NT2/D1 (cell line): Measurements from ENCODE around the gene CACNB1.
A peak's percentile ranks its signal among the peaks of the same experiment; 100 is the strongest.

Experiments used
- DNase-seq: peaks from one replicate; pipeline ENCODE4 v3.0.0-alpha.2; 2011; ENCODE audit warnings: low read depth, low spot score
- H3K27me3 ChIP-seq: 2 replicates; pipeline ENCODE4 v1.6.0; 2011; ENCODE audit warnings: mild to moderate bottlenecking; ENCODE audit not compliant: insufficient read length, insufficient read depth
- H3K36me3 ChIP-seq: 2 replicates; pipeline ENCODE4 v1.6.1; 2011; ENCODE audit warnings: mild to moderate bottlenecking, low read length, mixed read lengths; ENCODE audit not compliant: insufficient read depth, insufficient read length
- H3K4me1 ChIP-seq: 2 replicates; pipeline ENCODE4 v1.5.1; 2011; ENCODE audit not compliant: insufficient read depth, insufficient read length
- H3K4me3 ChIP-seq: 2 replicates; pipeline ENCODE4 v1.5.1; 2011; ENCODE audit warnings: low read depth; ENCODE audit not compliant: insufficient read length
- H3K9ac ChIP-seq: 2 replicates; pipeline ENCODE4 v1.6.0; 2011; ENCODE audit warnings: low read depth; ENCODE audit not compliant: insufficient read length
- H3K9me3 ChIP-seq: 2 replicates; pipeline ENCODE4 v1.5.1; 2011; ENCODE audit warnings: mild to moderate bottlenecking, low read length; ENCODE audit not compliant: insufficient read depth
- SUZ12 ChIP-seq: IDR thresholded peaks from 2 replicates; pipeline ENCODE4 v1.6.1; 2011; ENCODE audit not compliant: insufficient read length, insufficient read depth; ENCODE audit errors: extremely low read depth
- YY1 ChIP-seq: IDR thresholded peaks from 2 replicates; pipeline ENCODE4 v1.6.1; 2011; ENCODE audit not compliant: insufficient read length, insufficient read depth
- ZNF274 ChIP-seq: IDR thresholded peaks from 2 replicates; pipeline ENCODE4 v1.6.1; 2011; ENCODE audit warnings: mild to moderate bottlenecking, low read depth, low read length

Gene CACNB1

GRCh38 chr17:39178536-39178935 is 18.9 kb downstream of the CACNB1 start:
- Histone ChIP-seq H3K36me3 (peaks cover 55% of the 10 kb centered on the region), H3K9ac (no peak overlapping the region)
- no peak for DNase-seq

GRCh38 chr17:39177256-39177655 is 20.2 kb downstream of the CACNB1 start:
- Histone ChIP-seq H3K4me1 (peaks cover 10% of the 10 kb centered on the region), H3K9ac (no peak overlapping the region), H3K9me3 (no peaks in the 10 kb centered on the region), H3K27me3 (no peaks in the 10 kb centered on the region), H3K36me3 (peaks cover 50% of the 10 kb centered on the region), H3K4me3 (no peak overlapping the region)
- TF ChIP-seq ZNF274 (no peak), YY1 (no peak), SUZ12 (no peak)
- no peak for DNase-seq

More at GRCh38 chr17:39178536-39178935, 18.9 kb downstream of the CACNB1 start:
- no peak for TF ChIP-seq ZNF274
- no peak for TF ChIP-seq SUZ12
- TF ChIP-seq YY1, result no peak
- no peaks in the 10 kb centered on the region for H3K9me3 ChIP-seq
- H3K4me3 ChIP-seq, result no peak overlapping the region
- peaks cover 5% of the 10 kb centered on the region for H3K4me1 ChIP-seq
- H3K27me3 ChIP-seq, result no peaks in the 10 kb centered on the region

GRCh38 chr17:39175695-39176093 is 21.8 kb downstream of the CACNB1 start:
- TF ChIP-seq ZNF274, result no peak
- TF ChIP-seq YY1, result no peak
- TF ChIP-seq SUZ12, result no peak
- Histone ChIP-seq H3K4me3 (no peak overlapping the region), H3K27me3 (no peaks in the 10 kb centered on the region), H3K9ac (no peak overlapping the region), H3K36me3 (peaks cover 44% of the 10 kb centered on the region), H3K4me1 (peaks cover 10% of the 10 kb centered on the region), H3K9me3 (no peaks in the 10 kb centered on the region)
- no peak for DNase-seq

DNA sequence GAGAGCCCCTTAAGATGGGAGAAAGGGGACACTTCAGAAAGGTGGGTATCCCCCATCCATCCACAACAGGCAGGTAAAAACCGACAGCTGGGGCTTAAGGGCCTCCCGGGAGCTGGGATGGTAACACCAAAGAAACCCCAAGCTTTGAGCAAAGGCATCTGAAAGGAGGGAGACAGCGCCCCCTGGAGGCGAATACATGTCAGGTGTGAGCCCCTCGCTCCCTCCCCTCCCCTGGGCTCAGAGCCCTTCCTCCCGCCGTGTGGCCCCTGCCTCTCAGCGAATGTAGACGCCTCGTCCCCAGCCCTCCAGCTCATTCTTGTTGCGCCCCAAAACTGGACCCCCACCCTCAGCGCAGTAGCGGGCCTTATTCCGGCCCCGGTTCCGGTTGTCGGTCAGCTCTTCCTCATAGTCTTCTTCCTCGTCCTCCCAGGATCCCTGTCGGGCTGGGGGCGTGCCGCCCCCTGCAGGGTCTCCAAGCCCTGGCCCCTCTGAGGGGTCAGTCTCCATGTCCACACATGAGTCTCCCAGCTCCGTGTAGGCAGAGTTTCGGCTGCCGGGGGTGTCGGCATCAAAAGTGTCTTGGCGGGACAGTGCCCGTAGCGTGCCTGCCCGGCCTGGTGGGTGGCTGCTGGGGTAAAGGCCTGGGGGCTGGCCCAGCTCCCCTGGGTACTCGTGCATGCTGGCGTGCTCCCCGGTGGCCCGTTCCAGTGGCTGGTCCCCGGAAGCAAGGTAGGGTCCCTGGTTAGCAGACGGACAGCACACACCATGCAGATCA is 22.4 kb downstream of the CACNB1 start:
- Histone ChIP-seq H3K9ac (peak overlapping the region; percentile 44), H3K36me3 (peaks cover 43% of the 10 kb centered on the region), H3K9me3 (no peaks in the 10 kb centered on the region), H3K4me3 (no peak overlapping the region), H3K27me3 (no peaks in the 10 kb centered on the region), H3K4me1 (peaks cover 11% of the 10 kb centered on the region)
- TF ChIP-seq SUZ12, result no peak
- peak; percentile 68 for DNase-seq

DNA sequence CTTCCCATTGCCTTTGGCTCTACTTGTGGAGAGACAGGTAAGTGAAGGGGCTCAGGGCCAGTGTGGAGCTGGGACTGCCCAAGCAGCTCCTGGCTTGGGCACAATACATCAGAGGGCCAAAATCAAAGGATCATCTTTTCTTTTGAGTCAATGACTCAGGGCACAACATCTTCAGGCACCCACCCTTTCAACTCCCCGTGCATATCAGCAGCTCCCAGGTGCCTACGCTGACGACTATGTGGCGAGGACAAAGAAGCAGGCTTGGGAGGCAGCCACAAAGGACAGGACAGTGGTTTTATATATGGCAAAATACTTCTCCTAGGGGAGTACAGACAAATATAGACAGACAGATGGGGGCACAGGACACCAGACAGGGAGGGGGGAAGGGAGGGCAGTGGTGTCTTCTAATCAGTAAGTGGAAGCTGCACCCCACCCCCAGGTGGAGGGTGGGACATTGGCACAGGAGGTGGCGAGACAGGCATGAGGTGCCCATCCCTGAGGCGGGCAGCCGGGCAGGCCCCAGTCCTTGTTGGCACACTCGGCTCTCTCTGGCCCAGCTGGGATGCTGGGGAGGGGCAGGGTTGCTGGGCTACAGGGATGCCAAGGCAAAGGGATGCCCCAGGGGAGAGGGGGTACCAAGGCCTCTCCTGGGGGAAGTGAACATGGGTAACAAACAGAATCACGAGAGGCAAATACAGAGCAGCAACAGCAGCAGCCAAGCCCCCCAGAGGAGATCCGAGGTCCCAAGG is 23.8 kb downstream of the CACNB1 start:
- no peak for DNase-seq

GRCh38 chr17:39173080-39173479 is 24.4 kb downstream of the CACNB1 start:
- H3K27me3 ChIP-seq, result no peaks in the 10 kb centered on the region
- H3K4me3 ChIP-seq, result no peak overlapping the region
- no peak for DNase-seq
- peaks cover 17% of the 10 kb centered on the region for H3K4me1 ChIP-seq
- H3K9me3 ChIP-seq, result no peaks in the 10 kb centered on the region
- peaks cover 37% of the 10 kb centered on the region for H3K36me3 ChIP-seq
- no peak for TF ChIP-seq YY1
- no peak for TF ChIP-seq ZNF274
- no peak for TF ChIP-seq SUZ12
- H3K9ac ChIP-seq, result no peak overlapping the region

More for the DNA sequence above, 23.8 kb downstream of the CACNB1 start:
- Histone ChIP-seq H3K9ac (no peak overlapping the region), H3K27me3 (no peaks in the 10 kb centered on the region), H3K4me3 (no peak overlapping the region), H3K9me3 (no peaks in the 10 kb centered on the region), H3K4me1 (peaks cover 17% of the 10 kb centered on the region), H3K36me3 (peaks cover 38% of the 10 kb centered on the region)
- TF ChIP-seq SUZ12 (no peak), YY1 (no peak), ZNF274 (no peak)

GRCh38 chr17:39171933-39172332 is 25.5 kb downstream of the CACNB1 start:
- H3K36me3 ChIP-seq, result peaks cover 26% of the 10 kb centered on the region
- no peaks in the 10 kb centered on the region for H3K9me3 ChIP-seq
- no peak for DNase-seq
- TF ChIP-seq ZNF274, result no peak
- TF ChIP-seq YY1, result no peak
- TF ChIP-seq SUZ12, result no peak
- H3K4me1 ChIP-seq, result peaks cover 17% of the 10 kb centered on the region
- no peak overlapping the region for H3K9ac ChIP-seq
- no peak overlapping the region for H3K4me3 ChIP-seq
- no peaks in the 10 kb centered on the region for H3K27me3 ChIP-seq
